DMS114 treated with DMSO at 0.1 percent for 48 hours (cell line): ENCODE data around the gene ZHX3.
"Not testable (repeated sequence)": the region's sequence is repeated elsewhere in the genome, so short reads cannot be mapped to it uniquely, and the experiment has no call there.

Experiments
- DNase-seq: peaks from one replicate; lab custom pipeline; 2025; ENCODE audit not compliant: unreplicated experiment; lab: John Stamatoyannopoulos, UW

ZHX3 gene

GRCh38 chr20:41334036-41334435 lies 16.5 kb upstream of the ZHX3 start:
- no peak for DNase-seq

GRCh38 chr20:41331731-41332130 lies 14.2 kb upstream of the ZHX3 start:
- no peak for DNase-seq

GRCh38 chr20:41330941-41331340 lies 13.4 kb upstream of the ZHX3 start:
- no peak for DNase-seq

DNA sequence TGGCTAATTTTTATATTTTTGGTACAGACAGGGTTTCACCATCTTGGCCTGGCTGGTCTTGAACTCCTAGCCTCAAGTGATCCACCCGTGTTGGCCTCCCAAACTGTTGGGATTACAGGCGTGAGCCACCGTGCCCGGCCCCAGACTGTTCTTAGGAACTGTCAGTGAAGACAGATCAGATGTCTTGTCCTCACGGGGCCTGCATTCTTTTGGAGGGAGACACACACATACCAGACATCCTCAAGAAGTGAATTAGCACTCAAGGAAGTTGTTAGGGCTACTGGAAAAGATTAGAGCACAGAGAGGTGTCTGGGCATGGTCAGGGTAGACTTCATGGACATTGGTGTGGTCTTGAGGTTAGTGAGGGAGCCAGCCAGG lies 12.8 kb upstream of the ZHX3 start:
- DNase-seq, result no peak

- no peak for DNase-seq
Observed at GRCh38 chr20:41329435-41330342, 12.2 kb upstream of the ZHX3 start.

- no peak for DNase-seq
Observed at GRCh38 chr20:41327178-41327577, 9.6 kb upstream of the ZHX3 start.

DNA sequence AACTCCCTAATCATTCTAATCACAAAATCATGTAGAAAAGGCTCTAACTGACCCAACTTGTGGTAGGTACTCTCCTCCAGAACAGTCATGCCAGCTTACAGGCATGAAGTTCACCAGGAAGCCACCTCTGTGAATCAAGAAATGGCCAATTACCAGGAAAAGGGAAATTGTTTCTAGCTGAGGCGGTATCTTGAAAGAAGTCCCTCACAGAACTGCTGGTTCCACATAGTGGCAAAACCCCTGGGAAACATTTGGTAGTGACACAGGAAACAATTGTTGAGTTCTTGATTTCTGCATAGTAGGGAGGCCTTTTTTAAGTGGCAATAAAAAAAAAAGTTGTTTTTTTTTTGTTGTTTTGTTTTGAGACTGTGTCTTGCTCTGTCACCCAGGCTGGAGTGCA lies 3.4 kb upstream of the ZHX3 start:
- DNase-seq, result no peak

DNA sequence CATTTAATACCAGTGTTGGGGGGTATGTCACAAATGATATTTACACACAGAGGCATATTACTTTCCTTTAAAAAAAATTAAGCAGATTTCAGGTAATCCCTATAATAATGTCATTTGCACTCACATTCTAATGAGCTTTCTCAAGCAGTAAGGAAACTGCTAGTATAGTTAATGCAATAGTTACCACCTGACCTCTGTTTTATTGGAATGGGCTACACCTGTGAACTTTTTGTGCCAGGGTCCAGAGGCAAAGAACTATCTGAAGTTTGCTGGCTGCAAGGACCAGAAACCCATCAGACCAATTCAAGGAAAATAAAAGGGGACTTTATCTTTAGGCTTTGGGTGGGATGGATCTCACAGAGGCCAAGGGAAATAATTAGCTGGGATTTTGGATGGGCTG lies 2.9 kb upstream of the ZHX3 start:
- DNase-seq, result no peak

DNA sequence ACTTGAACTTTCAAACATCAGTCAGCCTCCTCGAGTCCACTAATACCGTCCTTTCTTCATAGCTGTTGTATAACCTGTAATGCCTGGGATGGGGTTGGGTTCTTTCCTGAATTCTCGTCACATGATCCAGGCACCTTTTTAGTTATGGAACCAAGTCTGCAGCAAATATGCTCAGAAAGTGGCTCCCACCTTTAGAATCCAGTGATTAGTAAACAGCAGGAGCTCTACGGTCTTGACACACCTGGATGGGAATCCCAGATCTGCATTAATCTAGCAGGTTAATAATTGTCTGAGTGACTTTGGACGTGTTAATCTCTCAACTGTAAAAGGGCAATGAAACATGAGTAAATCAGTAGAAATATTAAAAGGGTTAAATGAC lies 729 bp upstream of the ZHX3 start:
- DNase-seq, result no peak

GRCh38 chr20:41316602-41317545 lies 657 bp downstream of the ZHX3 start:
- DNase-seq, result no peak

- no peak for DNase-seq
Observed at GRCh38 chr20:41316051-41316450, 1.5 kb downstream of the ZHX3 start.

DNA sequence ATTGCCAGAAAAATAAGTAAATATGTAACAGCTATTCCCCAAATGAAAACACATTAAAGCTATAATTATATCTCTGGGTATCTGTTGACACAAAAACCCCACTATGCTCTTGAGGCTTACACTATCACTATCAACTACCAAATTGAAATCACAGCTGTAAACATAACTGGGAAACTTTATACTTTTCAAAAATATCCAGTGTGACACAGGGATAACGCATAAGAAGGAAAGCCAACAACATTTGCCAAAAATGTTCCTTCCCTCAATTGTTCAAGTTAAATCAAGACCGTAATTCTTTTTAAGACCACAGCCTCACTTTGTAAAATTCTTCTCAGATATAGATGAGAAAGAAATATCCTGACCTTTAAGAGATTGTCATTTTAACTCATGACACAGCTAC lies 3.1 kb downstream of the ZHX3 start:
- DNase-seq, result no peak

GRCh38 chr20:41312009-41312408 lies 5.5 kb downstream of the ZHX3 start:
- not testable (repeated sequence) for DNase-seq

- DNase-seq, result no peak
Observed at GRCh38 chr20:41309817-41310216, 7.7 kb downstream of the ZHX3 start.

DNA sequence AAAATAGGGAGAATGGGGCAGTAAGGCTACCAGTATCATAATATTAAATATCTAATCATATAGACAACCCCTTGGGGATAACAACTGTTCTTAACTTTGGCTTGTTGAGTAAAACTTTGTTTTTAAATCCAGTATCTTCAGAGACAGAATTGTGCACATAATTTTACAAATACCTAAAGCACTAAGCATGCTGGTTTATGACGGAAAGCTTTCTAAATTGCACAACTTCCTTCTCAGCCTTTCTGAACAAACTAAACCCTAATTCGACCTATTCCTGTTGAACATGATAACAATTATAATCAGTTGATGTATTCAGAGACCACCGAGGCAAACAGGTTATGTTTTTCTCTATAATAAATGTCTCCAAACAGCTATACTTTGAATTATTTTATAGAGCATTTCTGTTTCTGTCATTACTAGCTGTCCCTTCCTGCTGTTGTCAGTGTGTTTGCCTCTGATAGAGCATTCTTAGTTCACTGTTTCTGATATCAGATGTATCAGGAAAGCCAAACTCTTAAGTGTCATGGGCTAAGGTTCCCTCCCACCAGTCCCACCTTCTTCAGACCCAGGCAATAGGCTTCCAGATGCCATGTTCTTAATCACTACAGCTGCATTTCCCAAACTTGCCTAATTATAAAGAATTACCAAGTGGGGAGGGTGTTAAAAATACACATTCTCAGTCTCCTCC lies 8.7 kb downstream of the ZHX3 start:
- DNase-seq, result no peak

DNA sequence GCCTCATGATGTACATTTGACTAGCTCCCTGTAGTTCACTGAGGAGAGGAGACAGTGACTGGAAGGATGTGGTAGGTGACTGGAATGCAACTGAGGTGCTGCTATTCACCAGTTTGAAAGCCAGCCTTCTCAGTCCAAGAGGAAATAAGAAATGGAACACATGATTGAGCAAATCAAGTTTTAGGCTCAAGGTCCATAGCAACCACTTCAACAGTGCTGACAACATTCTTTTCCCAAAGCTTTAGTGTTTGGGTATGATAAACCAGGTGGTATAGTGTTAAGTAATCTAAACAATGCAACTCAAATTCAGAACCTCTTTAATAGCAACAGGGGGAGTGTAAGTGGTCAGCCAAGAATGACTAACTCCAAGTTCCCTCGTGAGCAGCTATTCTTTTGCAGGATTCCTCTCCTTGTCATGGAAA lies 9.2 kb downstream of the ZHX3 start:
- DNase-seq, result no peak

DNA sequence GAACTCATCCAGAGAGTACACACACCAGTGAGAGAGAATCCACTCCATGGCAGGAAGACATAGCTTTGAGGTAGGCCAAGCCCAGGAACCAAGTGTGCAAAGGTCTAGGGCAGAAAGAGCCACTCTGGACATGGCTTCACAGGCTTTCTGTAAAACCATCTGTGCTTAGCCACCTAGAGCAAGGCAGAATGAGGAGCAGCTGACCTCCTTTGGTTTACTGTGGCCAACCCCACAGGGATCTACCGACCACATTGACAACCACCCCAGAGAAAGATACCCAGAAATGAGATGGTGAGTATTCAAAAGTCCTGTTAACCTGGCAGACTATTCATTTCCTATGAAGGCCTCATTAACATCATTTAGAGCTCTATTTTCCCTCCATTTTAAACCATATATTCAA lies 10.5 kb downstream of the ZHX3 start:
- DNase-seq, result no peak

DNA sequence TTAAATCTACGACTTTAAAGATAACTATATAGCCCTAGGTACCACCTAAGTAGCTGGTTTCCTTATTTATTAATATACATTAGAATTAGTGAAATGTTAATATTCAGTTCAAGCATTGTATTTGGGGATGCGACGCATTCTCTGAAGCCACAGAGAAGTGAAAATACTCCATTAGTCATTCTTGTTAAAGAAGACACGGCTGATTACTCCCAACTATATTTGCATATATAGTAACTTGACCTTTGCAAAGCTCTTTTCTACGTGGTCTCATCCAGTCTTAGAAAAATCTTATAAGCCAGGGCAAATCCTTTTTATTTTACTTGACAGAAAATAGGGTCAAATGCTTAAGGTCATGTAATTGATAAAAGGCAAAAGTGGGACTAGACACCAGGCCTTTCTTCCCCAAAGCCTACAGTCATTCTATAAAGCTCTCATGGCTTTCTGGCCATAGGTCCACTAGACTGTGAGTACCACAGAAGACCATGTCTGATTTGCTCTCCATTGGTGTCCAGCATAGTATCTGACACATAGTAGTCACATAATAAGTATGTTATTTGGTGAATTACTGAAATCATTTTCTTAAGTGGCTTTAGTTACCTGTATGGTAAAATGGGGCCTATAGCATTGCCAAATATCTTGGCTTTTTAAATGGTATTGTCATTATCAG lies 11.3 kb downstream of the ZHX3 start:
- DNase-seq, result no peak

DNA sequence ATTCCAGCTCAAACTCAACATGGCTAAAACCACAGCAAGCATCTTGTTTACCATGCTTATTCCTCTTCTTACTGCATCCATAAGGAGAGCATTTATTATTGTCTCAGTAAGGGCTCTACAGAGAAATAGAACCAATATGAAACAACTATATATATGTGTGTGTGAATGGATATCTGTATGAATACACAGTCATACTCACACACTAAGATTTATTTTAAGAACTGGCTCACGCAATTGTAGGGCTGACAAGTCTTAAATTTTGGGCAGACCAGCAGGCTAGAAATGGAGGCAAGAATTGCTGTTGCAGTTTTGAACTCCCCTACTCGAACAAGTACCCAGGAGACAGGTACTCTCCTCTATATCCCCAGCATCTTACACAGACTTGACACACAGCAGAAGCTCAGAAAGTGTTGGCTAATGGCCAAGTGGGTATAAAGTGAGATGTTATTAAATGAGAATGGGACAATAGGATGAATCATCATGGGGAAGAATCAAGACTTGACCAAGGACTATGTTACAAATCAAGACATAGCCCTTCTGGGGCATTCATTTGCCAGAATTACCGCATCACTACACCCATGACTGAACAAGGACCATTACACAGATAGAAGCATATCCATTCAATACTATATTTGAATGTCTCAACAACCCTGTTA lies 13.0 kb downstream of the ZHX3 start:
- DNase-seq, result no peak

- no peak for DNase-seq
Observed at GRCh38 chr20:41304002-41304401, 13.5 kb downstream of the ZHX3 start.
